Measurements from ENCODE around the gene TCEA3.

The TCEA3 gene

DNA sequence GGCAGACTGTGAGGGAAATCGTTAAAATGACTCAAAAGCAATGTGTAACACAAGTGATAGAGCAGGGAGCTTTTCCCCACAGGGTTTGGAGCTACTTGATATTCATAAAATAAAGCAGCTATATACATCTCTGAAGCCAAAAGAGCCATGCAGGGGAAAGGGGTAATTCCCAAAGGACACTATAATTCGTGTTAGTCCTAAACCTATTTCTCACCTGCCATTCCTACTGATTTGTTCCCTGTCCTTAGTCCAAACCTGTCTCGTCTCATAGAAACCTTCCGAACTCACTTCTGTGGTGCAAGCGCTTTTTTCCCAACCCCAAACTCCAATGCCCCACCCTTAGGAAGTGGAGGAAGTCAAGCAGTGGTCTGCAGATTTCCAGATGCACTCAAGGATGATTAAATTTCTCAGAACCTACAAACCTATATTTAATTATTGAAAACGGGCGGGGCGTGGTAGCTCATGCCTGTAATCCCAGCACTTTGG lies 79.5 kb downstream of the TCEA3 start:
- DNase-seq (ENCODE audit: low read depth), result no peak
- H3K4me3 ChIP-seq (ENCODE audit: low read length), result peak overlapping the region; percentile 68
- TF ChIP-seq, protein P1, sequence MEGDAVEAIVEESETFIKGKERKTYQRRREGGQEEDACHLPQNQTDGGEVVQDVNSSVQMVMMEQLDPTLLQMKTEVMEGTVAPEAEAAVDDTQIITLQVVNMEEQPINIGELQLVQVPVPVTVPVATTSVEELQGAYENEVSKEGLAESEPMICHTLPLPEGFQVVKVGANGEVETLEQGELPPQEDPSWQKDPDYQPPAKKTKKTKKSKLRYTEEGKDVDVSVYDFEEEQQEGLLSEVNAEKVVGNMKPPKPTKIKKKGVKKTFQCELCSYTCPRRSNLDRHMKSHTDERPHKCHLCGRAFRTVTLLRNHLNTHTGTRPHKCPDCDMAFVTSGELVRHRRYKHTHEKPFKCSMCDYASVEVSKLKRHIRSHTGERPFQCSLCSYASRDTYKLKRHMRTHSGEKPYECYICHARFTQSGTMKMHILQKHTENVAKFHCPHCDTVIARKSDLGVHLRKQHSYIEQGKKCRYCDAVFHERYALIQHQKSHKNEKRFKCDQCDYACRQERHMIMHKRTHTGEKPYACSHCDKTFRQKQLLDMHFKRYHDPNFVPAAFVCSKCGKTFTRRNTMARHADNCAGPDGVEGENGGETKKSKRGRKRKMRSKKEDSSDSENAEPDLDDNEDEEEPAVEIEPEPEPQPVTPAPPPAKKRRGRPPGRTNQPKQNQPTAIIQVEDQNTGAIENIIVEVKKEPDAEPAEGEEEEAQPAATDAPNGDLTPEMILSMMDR (conservative IDR thresholded peaks at IDR 0.05; ENCODE audit: low read depth, low read length), result no peak

GRCh38 chr1:23344111-23344986 lies 80.2 kb downstream of the TCEA3 start, which contains the start of gene HNRNPR:
HNRNPR (minus strand) TSS chr1:23344284; CDS start chr1:23341008, 3,276 bp downstream.
- TF ChIP-seq, protein P1 (conservative IDR thresholded peaks at IDR 0.05; ENCODE audit: low read depth, low read length), result no peak
- DNase-seq (ENCODE audit: low read depth), result peak; percentile 100
- peak within 1 kb of the TSS; percentile 84 for H3K4me3 ChIP-seq (ENCODE audit: low read length)

GRCh38 chr1:23343221-23344110 lies 81.1 kb downstream of the TCEA3 start:
- H3K4me3 ChIP-seq (ENCODE audit: low read length), result peak overlapping the region; percentile 84
- TF ChIP-seq, protein P1 (conservative IDR thresholded peaks at IDR 0.05; ENCODE audit: low read depth, low read length), result no peak
- DNase-seq (ENCODE audit: low read depth), result no peak

DNA sequence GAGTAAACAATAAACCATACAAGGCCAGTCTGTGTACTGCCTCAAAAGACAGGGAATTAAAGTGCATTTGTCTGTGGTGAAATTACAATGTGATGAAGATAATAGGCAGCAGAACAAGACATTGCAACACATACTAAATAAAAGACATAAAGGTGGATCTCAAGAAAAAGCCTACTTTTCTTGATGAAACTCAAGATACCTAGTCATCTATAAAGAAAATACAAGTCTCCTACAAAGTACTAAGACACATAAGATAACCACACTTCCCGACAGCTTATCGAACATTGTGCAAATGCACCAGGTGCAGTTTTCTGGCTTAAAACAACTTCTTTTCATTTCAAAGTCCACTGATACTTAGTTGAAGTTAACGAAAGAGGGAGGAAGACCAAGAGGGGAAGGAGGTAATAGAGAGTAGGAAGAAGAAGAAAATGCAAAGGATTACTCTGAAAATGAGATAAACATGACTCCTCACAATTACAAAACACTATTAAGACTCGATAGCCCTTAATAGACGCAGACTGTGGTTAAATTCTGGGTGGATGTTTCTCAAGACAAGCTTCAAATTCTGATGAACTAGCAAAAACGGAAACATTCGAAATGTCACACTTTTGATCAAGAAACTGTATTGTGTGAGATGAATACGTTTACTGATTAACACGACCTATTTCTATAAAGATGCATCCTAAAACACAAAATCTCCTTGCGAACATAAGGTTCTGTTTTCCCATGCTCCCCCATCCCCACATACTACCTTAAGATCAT lies 82.4 kb downstream of the TCEA3 start:
- H3K4me3 ChIP-seq (ENCODE audit: low read length), result peak overlapping the region; percentile 84
- no peak for DNase-seq (ENCODE audit: low read depth)
- TF ChIP-seq, protein P1 (conservative IDR thresholded peaks at IDR 0.05; ENCODE audit: low read depth, low read length), result no peak

GRCh38 chr1:23339632-23340031 lies 84.9 kb downstream of the TCEA3 start:
- no peak for DNase-seq (ENCODE audit: low read depth)
- TF ChIP-seq, protein P1 (conservative IDR thresholded peaks at IDR 0.05; ENCODE audit: low read depth, low read length), result no peak
- no peak overlapping the region for H3K4me3 ChIP-seq (ENCODE audit: low read length)

DNA sequence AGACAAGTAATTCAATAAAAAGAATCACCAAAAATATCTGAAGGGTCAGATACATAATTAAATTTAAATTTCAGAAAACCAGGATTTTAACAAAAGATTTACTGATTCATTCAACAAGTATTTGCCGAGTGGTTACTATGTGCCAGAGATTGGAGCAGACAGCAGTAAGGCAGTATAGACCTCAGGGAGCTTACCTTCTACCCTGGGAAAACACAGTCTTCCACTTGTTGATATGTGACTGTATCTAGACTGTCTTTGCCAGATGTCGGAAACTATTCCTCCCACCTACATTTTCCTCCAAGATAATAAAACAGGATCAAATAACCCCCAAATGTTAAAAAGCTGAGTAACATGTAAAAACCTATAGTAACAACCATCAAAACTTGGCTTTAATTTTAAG lies 86.7 kb downstream of the TCEA3 start:
- no peak for DNase-seq (ENCODE audit: low read depth)
- H3K4me3 ChIP-seq (ENCODE audit: low read length), result no peak overlapping the region
- TF ChIP-seq, protein P1 (conservative IDR thresholded peaks at IDR 0.05; ENCODE audit: low read depth, low read length), result no peak
